NCI-H1694 (cell line): Measurements from ENCODE around the gene TMEM132D.
"Not testable (repeated sequence)": the region's sequence is repeated elsewhere in the genome, so short reads cannot be mapped to it uniquely, and the experiment has no call there.

Experiments
- DNase-seq: peaks from one replicate; lab custom pipeline; 2025; lab: John Stamatoyannopoulos, UW

The TMEM132D gene

GRCh38 chr12:129588142-129588541, 315.7 kb downstream of the TMEM132D start:
- no peak for DNase-seq

- no peak for DNase-seq
Observed at GRCh38 chr12:129585296-129585695, 318.5 kb downstream of the TMEM132D start.

- DNase-seq: no peak
Observed at GRCh38 chr12:129579879-129580278, 323.9 kb downstream of the TMEM132D start.

- no peak for DNase-seq
Observed at GRCh38 chr12:129571901-129572494, 331.8 kb downstream of the TMEM132D start.

GRCh38 chr12:129570796-129571400, 332.9 kb downstream of the TMEM132D start:
- no peak for DNase-seq

GRCh38 chr12:129566800-129567199, 337.0 kb downstream of the TMEM132D start:
- DNase-seq: no peak

- no peak for DNase-seq
Observed at GRCh38 chr12:129564768-129565167, 339.1 kb downstream of the TMEM132D start.

- no peak for DNase-seq
Observed at GRCh38 chr12:129563266-129563665, 340.6 kb downstream of the TMEM132D start.

- DNase-seq: no peak
Observed at GRCh38 chr12:129561304-129561703, 342.5 kb downstream of the TMEM132D start.

- no peak for DNase-seq
Observed at GRCh38 chr12:129559776-129560175, 344.0 kb downstream of the TMEM132D start.

- DNase-seq: no peak
Observed at GRCh38 chr12:129558036-129558435, 345.8 kb downstream of the TMEM132D start.

- no peak for DNase-seq
Observed at GRCh38 chr12:129556082-129556481, 347.7 kb downstream of the TMEM132D start.

- DNase-seq: no peak
Observed at GRCh38 chr12:129552996-129553750, 350.7 kb downstream of the TMEM132D start.

- no peak for DNase-seq
Observed at GRCh38 chr12:129551441-129551840, 352.4 kb downstream of the TMEM132D start.

- DNase-seq: no peak
Observed at GRCh38 chr12:129550353-129550752, 353.5 kb downstream of the TMEM132D start.

GRCh38 chr12:129549656-129550055, 354.2 kb downstream of the TMEM132D start:
- no peak for DNase-seq

- not testable (repeated sequence) for DNase-seq
Observed at GRCh38 chr12:129549020-129549419, 354.8 kb downstream of the TMEM132D start.

GRCh38 chr12:129544716-129545115, 359.1 kb downstream of the TMEM132D start:
- no peak for DNase-seq

GRCh38 chr12:129540954-129541353, 362.9 kb downstream of the TMEM132D start:
- no peak for DNase-seq

GRCh38 chr12:129540249-129540648, 363.6 kb downstream of the TMEM132D start:
- no peak for DNase-seq

- not testable (repeated sequence) for DNase-seq
Observed at GRCh38 chr12:129538724-129539335, 365.0 kb downstream of the TMEM132D start.

GRCh38 chr12:129538137-129538536, 365.7 kb downstream of the TMEM132D start:
- DNase-seq: no peak
